Fibroblast of skin of back (primary cell): Measurements from ENCODE around the gene ERGIC1.

Experiments
- DNase-seq: peaks from one replicate; pipeline ENCODE4 v3.0.0-alpha.2; 2013

The ERGIC1 gene

GRCh38 chr5:172951371-172952033 lies 117.5 kb downstream of the ERGIC1 start:
- no peak for DNase-seq

- peak; percentile 94 for DNase-seq
Measured at GRCh38 chr5:172952034-172952511, 118.0 kb downstream of the ERGIC1 start.

DNA sequence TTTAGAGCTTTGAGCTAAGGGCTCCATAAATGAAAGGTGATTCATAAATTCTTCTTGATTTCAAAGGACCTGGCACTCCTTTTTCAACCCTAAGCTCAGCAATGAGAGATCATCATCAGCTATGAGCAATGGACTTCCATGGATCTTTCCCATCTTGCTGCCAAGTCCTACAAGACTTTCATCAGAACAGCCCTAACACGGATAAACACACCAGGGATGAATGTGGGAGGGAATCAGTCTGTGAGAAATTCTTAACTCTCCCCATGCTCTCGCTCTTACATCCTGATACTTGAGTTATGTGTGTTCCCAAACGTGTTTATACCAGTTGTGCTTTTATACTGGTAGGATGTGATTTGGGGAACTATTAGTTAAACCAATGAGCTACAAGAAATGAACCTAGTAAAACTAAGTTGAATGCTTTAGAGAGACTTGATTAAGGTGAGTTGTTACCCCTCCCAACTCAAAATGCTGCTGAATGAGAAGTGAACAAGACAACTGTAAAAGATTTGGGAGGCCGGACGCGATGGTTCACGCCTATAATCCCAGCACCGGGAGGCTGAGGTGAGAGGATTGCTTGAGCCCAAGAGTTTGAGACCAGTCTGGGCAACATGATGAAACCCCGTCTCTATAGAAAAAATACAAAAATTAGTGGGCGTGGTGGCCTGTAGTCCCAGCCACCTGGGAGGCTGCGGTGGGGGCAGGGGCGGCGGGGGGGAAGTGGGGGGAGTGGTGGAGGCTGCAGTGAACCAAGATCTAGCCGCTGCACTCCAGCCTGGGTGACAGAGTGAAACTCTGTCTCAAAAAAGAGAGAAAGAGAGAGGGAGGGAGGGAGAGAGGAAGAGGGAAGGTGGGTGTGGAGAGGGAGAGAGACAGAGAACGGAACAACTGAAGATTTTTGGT lies 120.0 kb downstream of the ERGIC1 start:
- peak; percentile 96 for DNase-seq

- DNase-seq, result peak; percentile 48
Measured at GRCh38 chr5:172954751-172955159, 120.7 kb downstream of the ERGIC1 start.

DNA sequence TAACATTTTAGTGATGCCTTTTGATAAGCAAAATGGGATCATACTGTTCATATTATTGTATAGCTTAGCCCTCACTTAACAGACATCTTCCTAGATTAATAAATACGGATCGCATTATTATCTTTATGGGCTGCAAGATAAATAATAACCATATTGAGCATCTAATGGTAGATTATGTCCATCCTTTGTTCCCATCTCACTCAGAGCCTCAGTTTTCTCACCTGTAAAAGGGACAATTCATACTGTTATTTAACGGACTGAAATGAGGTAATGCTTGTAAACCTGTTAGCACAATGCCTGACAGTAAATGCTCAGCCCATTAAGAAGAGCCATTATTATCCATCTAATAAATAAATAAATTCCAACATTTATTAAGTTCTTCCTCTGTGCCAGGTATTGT lies 122.2 kb downstream of the ERGIC1 start:
- DNase-seq, result no peak

GRCh38 chr5:172956936-172957335 lies 122.9 kb downstream of the ERGIC1 start:
- DNase-seq, result no peak

DNA sequence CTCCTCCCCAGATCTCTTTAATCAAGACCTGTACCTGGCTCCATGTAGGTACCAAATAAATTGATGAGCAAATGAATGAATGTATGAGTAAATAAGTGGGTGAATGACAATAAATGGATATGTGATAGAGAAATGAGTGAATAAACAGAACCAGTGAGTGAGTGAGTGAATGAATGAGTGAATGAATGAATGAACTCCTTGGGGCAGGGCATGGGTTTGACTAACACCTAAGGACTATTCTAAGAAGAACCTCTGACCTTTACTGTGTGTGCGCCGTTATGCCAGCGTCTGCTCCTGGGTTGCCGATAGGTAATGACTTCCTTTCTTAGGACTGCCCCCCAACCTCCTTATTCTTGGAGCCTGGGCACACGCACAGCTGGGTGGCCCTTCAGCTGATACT lies 123.4 kb downstream of the ERGIC1 start:
- no peak for DNase-seq

- peak; percentile 62 for DNase-seq
Measured at GRCh38 chr5:172958331-172959046, 124.4 kb downstream of the ERGIC1 start.

DNA sequence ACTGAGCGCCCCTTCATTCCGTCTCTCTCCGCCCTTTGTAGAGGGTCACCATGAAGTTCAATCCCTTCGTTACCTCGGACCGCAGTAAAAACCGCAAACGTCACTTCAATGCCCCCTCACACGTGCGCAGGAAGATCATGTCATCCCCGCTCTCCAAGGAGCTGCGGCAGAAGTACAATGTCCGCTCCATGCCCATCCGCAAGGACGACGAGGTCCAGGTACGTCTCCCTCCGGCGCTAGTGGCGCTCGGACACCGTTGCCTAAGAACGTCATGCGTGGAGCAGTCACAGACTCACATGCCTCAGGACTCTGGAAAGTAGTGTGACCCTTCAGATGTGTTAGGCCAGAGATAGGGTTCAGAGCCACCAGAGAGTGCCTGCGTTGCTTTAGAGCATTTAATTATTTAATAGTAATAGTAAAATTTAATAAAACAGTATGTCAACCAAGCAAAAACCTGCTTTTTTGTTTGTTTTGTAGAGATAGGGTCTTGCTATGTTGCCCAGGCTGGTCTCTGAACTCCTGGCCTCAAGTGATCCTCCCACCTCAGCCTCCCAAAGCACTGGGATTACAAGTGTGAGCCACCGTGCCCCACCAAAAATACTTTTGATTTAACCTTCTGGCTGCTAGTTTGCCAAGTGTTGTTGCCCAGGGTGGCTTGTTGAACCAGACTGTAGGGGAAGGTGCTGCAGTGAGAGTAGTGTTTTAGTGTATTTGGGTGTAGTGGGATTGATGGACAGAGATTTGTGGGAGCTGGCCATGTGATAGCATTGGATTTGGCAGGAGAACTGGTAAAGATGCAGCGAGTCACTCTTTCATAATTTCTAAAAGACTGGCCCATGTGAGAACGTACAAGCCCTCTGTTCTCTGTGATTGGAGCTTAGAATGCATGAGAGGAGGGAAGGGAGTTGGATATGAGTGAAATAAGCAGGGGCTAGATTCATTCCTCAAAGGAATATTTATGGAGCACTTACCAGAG lies 126.1 kb downstream of the ERGIC1 start:
- no peak for DNase-seq

GRCh38 chr5:172969921-172970320 lies 135.9 kb downstream of the ERGIC1 start:
- DNase-seq, result no peak

DNA sequence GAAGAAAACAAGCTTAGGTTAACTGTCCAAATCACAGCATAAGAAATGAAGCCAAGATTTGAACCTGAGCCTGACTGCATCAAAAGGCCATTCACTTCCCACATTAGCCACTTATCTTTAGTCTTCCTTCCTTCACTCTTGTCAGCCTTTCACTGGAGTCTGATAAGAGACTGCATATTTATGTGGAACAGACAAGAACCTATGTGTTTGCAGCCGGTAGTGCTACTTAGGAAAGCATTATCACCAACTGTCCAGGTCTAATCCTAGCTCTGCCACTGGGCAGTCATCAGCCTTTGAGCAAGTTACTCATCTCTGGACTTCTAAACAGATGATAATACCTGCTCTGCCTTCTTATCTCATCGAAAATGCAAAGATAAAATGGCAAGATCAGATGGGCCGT lies 137.4 kb downstream of the ERGIC1 start:
- DNase-seq, result no peak

DNA sequence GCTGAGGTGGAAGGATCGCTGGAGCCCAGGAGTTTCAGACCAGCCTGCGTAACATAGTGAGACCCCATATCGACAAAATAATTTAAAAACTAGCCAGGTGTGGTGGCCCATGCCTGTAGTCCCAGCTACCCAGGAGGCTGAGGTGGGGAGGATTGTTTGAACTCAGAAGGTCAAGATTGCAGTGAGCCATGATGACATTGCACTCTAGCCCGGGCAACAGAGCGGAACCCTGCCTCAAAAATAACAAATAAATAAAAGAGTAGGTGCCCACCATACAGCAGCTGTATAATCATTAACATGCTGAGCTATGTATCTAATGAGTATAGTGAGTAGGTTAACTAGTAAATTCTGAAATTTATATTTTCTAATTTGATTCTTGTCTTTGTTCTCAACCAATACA lies 138.5 kb downstream of the ERGIC1 start:
- DNase-seq, result no peak

DNA sequence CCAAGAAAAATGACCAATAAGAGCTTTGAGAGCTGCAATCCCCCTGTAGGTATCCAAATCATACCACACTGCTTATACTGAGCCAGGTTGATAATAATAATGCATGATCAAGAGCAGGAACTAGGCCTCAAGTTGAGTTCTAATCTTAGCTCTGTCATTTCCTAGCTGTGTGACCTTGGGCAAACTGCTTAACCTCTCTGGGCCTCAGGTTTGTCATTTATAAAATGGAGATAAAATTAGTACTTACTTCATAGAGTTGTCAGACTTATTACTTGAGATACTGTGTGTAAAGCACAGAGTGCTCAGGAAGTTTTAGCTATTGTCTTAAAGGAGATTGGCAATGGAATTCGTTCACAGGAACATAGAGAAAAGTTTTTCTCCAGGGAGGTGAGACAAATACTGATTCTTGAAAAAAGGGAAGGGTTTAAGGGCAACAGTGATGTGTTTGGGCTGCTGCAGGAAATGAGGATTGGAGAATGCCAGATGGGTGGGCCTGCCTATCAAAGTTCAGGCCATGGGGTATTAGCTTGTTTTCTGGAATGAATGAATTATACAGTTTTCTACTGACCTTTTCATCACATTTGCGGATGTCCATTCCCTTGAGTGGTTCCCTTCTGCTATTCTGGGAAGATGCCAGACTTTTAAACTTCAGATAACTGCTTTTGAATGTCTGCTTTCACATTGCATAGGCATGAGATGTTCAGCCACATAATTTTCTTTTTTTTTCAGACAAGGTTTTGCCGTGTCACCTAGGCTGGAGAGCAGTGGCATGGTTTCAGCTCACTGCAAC lies 139.3 kb downstream of the ERGIC1 start:
- DNase-seq, result peak; percentile 63

DNA sequence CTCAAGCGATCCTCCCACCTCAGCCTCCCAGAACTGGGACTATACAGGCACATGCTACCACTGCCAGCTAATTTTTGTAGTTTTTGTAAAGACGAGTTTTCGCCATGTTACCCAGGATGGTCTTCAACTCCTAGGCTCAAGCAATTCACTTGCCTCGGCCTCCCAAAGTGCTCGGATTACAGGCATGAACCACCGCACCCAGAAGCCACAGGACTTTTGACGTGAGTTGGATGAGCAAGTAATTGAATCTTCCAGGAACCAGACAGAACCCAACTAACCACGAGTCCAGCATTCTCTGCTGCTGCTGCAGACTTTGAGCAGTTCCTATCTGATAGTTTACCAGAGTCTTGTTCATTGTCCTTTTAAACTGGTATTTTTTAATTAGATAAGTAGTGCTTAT lies 139.9 kb downstream of the ERGIC1 start:
- no peak for DNase-seq

DNA sequence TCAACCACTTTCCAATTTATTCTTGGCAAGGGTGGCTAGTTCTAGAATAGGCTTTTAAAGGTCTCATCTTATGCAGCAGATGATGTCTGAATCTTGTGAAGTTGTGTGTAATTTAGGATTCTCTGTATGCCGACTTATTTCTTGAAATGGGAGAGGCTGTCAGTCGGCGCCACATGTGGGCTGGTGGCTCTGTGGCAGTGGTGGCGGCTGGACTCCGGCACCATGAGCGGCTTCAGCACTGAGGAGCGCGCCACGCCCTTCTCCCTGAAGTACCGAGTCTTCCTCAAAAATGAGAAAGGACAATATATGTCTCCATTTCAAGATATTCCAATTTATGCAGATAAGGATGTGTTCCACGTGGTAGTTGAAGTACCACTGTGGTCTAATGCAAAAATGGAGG lies 141.2 kb downstream of the ERGIC1 start:
- DNase-seq, result no peak

- peak; percentile 43 for DNase-seq
Measured at GRCh38 chr5:172979778-172980177, 145.7 kb downstream of the ERGIC1 start.

- no peak for DNase-seq
Measured at GRCh38 chr5:172981931-172982330, 147.9 kb downstream of the ERGIC1 start.

DNA sequence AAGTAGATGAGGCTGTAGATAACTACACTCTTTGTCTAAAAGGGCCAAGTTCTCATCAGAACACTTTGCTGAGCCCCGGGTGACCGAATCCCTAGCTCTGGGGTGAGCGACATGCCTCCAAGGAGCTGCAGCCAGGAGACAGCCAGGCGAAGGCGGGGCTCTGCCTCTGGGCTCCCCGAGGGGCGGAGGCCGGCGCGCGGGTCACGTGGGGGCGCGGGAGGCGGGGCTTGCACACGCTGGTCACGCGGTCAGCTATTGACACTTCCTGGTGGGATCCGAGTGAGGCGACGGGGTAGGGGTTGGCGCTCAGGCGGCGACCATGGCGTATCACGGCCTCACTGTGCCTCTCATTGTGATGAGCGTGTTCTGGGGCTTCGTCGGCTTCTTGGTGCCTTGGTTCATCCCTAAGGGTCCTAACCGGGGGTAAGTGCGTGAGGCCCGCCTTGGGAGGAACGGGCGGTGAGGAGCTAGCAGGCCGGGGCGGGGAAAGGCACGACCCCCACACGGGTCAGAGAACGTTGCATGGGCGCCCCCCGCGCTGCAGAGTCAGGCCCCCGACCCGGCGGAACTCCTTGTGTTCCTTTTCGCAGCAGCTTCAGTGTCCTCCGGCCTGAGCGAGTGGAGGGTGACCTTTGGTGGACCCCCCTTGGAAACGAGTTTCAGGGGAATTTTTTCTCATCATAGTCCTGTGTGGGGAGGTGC lies 149.6 kb downstream of the ERGIC1 start, which contains the start of gene ATP6V0E1:
ATP6V0E1 (plus strand) TSS at position 230 of the 702 bp plus-strand sequence; CDS start at position 320, 90 bp downstream.
- peak; percentile 93 for DNase-seq

DNA sequence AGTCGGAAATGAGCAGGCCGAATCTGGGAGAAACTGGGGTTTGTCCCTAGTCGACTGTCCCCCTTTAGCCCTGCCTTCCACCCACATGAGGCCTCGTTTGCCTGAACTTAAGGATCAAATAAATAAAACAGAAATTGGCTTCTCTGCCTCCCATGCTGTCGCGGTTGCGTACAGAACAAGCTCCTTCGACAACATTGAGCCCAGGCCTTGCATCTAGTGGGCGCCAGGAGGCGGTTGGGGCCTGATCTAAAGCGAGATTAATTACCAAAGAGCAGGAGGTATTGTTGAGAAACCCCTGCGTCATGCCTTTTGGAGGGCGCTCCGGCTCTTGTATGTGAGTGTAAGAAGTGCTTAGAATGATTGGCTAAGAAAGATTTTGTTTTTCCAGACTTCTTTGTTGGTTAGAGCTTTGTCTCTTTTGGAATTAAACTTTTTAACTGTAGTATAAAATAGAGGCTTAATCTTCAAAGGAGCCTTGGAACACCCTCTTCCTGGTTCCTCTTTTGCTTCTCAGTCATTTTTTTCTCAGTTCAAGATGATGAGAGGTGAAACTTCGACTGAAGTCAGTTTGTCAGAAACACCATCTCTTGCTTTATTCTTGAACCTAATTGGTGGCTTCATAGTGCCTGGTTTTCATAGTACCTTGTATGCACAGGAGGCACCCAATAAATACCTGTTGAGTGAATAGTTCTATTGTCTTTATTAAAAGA lies 150.3 kb downstream of the ERGIC1 start:
- peak; percentile 78 for DNase-seq

DNA sequence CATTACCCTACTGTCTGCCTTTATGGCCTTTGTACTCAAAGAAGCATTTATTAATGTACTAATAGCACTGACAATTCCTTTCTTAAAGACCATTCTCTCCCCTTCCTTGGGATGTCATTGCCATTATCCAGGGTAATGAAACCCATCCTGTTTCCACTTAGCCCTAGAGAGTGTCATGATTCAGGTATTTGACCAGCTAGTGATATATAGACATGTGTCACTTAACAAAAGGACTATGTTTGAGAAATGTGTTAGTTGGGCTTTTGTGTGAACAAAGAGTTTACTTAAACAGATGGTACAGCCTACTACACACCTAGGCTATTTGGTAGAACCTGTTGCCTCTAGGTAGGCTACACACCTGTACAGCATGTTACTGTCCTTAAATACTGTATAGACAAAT lies 151.5 kb downstream of the ERGIC1 start:
- no peak for DNase-seq
